ENCODE measurements around the gene LRRC47. TPM values are rescaled to one million over a fixed set of nuclear protein-coding genes. Genes with fewer than 3 reads are reported as not detected.

LRRC47 gene
- polyA plus RNA-seq, 1 of the 3 experiments (the other 2 are of a cell fraction): 34.6 TPM

GRCh38 chr1:3816331-3817137 is 20.2 kb upstream of the LRRC47 start:
- no peaks in the 10 kb centered on the region for H3K9me2 ChIP-seq
- H3F3A ChIP-seq (replicated peaks; ENCODE audit: insufficient read depth): no peaks in the 10 kb centered on the region
- no peaks in the 10 kb centered on the region for H3K27me3 ChIP-seq (ENCODE audit: insufficient read depth)
- no peak for TF ChIP-seq RXRA (IDR thresholded peaks at IDR 0.05; ENCODE audit: borderline replicate concordance, low read depth)
- no peak for TF ChIP-seq USF2 (IDR thresholded peaks at IDR 0.05; ENCODE audit: borderline replicate concordance, low read depth, low read length)
- TF ChIP-seq TEAD4 (IDR thresholded peaks at IDR 0.05; ENCODE audit: borderline replicate concordance, insufficient read depth): no peak
- no peak for TF ChIP-seq NRF1 (IDR thresholded peaks at IDR 0.05; ENCODE audit: low read depth, low read length)
- no peak for TF ChIP-seq ELF1 (IDR thresholded peaks at IDR 0.05)
- no peak for TF ChIP-seq RFX5 (IDR thresholded peaks at IDR 0.05; ENCODE audit: low read length)
- TF ChIP-seq RCOR1 (IDR thresholded peaks at IDR 0.05; ENCODE audit: low read length): no peak
- no peak for TF ChIP-seq POLR2AphosphoS5 (IDR thresholded peaks at IDR 0.05; ENCODE audit: low read depth, low read length)
- no peak for TF ChIP-seq FOXJ3 (CRISPR knock-in tag; IDR thresholded peaks at IDR 0.05)
- no peak for TF ChIP-seq MXI1 (IDR thresholded peaks at IDR 0.05; ENCODE audit: low read depth, low read length)
- no peak for TF ChIP-seq CHD2 (IDR thresholded peaks at IDR 0.05; ENCODE audit: low read length, partially characterized antibody)
- no peak for TF ChIP-seq JUND (IDR thresholded peaks at IDR 0.05)
- TF ChIP-seq EP300 (IDR thresholded peaks at IDR 0.05; ENCODE audit: borderline replicate concordance in 1 of 2, low read depth in 1 of 2, low read length in 1 of 2): no peak
- no peak for TF ChIP-seq SMC3 (IDR thresholded peaks at IDR 0.05; ENCODE audit: low read depth, low read length)
- no peak for TF ChIP-seq TCF12 (IDR thresholded peaks at IDR 0.05)
- ChIA-PET POLR2A (no interaction called here), CTCF (interaction anchor here (1.4 kb wide), 1 partner anchor 15 kb away, joined by 5 read pairs; no protein-coding TSS in a partner anchor)
- DNase-seq: no peak
- no peaks in the 10 kb centered on the region for H4K20me1 ChIP-seq (ENCODE audit: insufficient read depth)
- WGBS (ENCODE audit: low lambda C conversion rate): 91% methylated on average over 26 of the region's 38 CpGs
- peaks cover 0 to 33% of the 10 kb centered on the region in 2 experiments; a peak in 2 of 4 replicates for H3K4me1 ChIP-seq (ENCODE audit: control insufficient read depth in 1 of 2, insufficient read depth in 2 of 2, low read depth in 1 of 2, low read length in 1 of 2)
- H3K4me2 ChIP-seq: no peak overlapping the region
- no peak overlapping the region for H2AFZ ChIP-seq (ENCODE audit: low read depth)
- H3K27ac ChIP-seq (ENCODE audit: low read depth in 2 of 2, low read length in 1 of 2): no peak overlapping the region
- H3K4me3 ChIP-seq (ENCODE audit: low read depth in 2 of 2, low read length in 1 of 2): no peak overlapping the region
- H3K9me3 ChIP-seq: no peaks in the 10 kb centered on the region
- H3K36me3 ChIP-seq (replicated peaks in 1 of 2; ENCODE audit: control insufficient read depth in 1 of 2, insufficient read depth in 2 of 2, low read length in 1 of 2): peaks cover 0 to 23% of the 10 kb centered on the region in 2 experiments
- H3K79me2 ChIP-seq (ENCODE audit: insufficient read depth): no peaks in the 10 kb centered on the region
- H3K9ac ChIP-seq: no peak overlapping the region

- no peaks in the 10 kb centered on the region for H3F3A ChIP-seq (replicated peaks; ENCODE audit: insufficient read depth)
- H3K9ac ChIP-seq: no peak overlapping the region
- no peak overlapping the region for H2AFZ ChIP-seq (ENCODE audit: low read depth)
- peaks cover 0 to 22% of the 10 kb centered on the region in 2 experiments; a peak in 2 of 4 replicates for H3K4me1 ChIP-seq (ENCODE audit: control insufficient read depth in 1 of 2, insufficient read depth in 2 of 2, low read depth in 1 of 2, low read length in 1 of 2)
- no peaks in the 10 kb centered on the region for H3K79me2 ChIP-seq (ENCODE audit: insufficient read depth)
- ChIA-PET CTCF (interaction anchor here (1.5 kb wide), 1 partner anchor 39 kb away, joined by 4 read pairs; no protein-coding TSS in a partner anchor), POLR2A (no interaction called here)
- no peaks in the 10 kb centered on the region for H3K27me3 ChIP-seq (ENCODE audit: insufficient read depth)
- DNase-seq: no peak
- 91% methylated on average over 22 of the region's 42 CpGs for WGBS (ENCODE audit: low lambda C conversion rate)
- H3K9me2 ChIP-seq: no peaks in the 10 kb centered on the region
- H4K20me1 ChIP-seq (ENCODE audit: insufficient read depth): no peaks in the 10 kb centered on the region
- peaks cover 0 to 10% of the 10 kb centered on the region in 2 experiments for H3K36me3 ChIP-seq (replicated peaks in 1 of 2; ENCODE audit: control insufficient read depth in 1 of 2, insufficient read depth in 2 of 2, low read length in 1 of 2)
- no peak overlapping the region for H3K4me3 ChIP-seq (ENCODE audit: low read depth in 2 of 2, low read length in 1 of 2)
- H3K4me2 ChIP-seq: no peak overlapping the region
- no peak overlapping the region for H3K27ac ChIP-seq (ENCODE audit: low read depth in 2 of 2, low read length in 1 of 2)
- no peaks in the 10 kb centered on the region for H3K9me3 ChIP-seq
- TF ChIP-seq RXRA (IDR thresholded peaks at IDR 0.05; ENCODE audit: borderline replicate concordance, low read depth) (no peak), TEAD4 (IDR thresholded peaks at IDR 0.05; ENCODE audit: borderline replicate concordance, insufficient read depth) (no peak), RCOR1 (IDR thresholded peaks at IDR 0.05; ENCODE audit: low read length) (no peak), FOSL2 (IDR thresholded peaks at IDR 0.05; ENCODE audit: borderline replicate concordance, low read depth) (no peak), EP300 (IDR thresholded peaks at IDR 0.05; ENCODE audit: borderline replicate concordance in 1 of 2, low read depth in 1 of 2, low read length in 1 of 2) (no peak), TAF1 (IDR thresholded peaks at IDR 0.05; ENCODE audit: borderline replicate concordance, low read depth, low read length) (no peak), CHD2 (IDR thresholded peaks at IDR 0.05; ENCODE audit: low read length, partially characterized antibody) (no peak), MEF2A (IDR thresholded peaks at IDR 0.05; ENCODE audit: borderline replicate concordance, low read depth) (no peak), MXI1 (IDR thresholded peaks at IDR 0.05; ENCODE audit: low read depth, low read length) (no peak), IRF3 (IDR thresholded peaks at IDR 0.05; ENCODE audit: low read depth, low read length) (no peak), ELF1 (IDR thresholded peaks at IDR 0.05) (no peak), MAX (IDR thresholded peaks at IDR 0.05; ENCODE audit: low read depth) (no peak), SMC3 (IDR thresholded peaks at IDR 0.05; ENCODE audit: low read depth, low read length) (no peak), EZH2phosphoT487 (IDR thresholded peaks at IDR 0.05; ENCODE audit: borderline replicate concordance, low read depth) (no peak), SIN3A (IDR thresholded peaks at IDR 0.05; ENCODE audit: borderline replicate concordance, low read depth, low read length) (no peak)
Measured at GRCh38 chr1:3814771-3815561, 18.7 kb upstream of the LRRC47 start.

All from SK-N-SH (cell line).